Measurements from ENCODE around the gene SRRT. TPM values are rescaled to one million over a fixed set of nuclear protein-coding genes. Genes with fewer than 3 reads are reported as not detected.
A peak's percentile ranks its signal among the peaks of the same experiment; 100 is the strongest.

The SRRT gene
- total RNA-seq, 2 donors from 2014 or later, result 109 TPM

GRCh38 chr7:100867040-100867775, 7.7 kb upstream of the SRRT start, which contains the start of gene TRIP6:
Gene TRIP6, plus strand, starts transcription at chr7:100867387. Its CDS starts 111 bp downstream, at chr7:100867498.
- peaks cover 8 to 31% of the 10 kb centered on the region in 2 donors for H3K4me1 ChIP-seq (ENCODE audit: control insufficient read depth in 1 of 2, low read depth in 2 of 2)
- no peak for TF ChIP-seq CTCF (IDR thresholded peaks at IDR 0.05)
- H3K27me3 ChIP-seq (replicated peaks; ENCODE audit: insufficient read depth), result no peaks in the 10 kb centered on the region

GRCh38 chr7:100867776-100868485, 7.0 kb upstream of the SRRT start:
- Histone ChIP-seq H3K27me3 (replicated peaks; ENCODE audit: insufficient read depth) (no peaks in the 10 kb centered on the region), H3K36me3 (peaks cover 25% of the 10 kb centered on the region), H3K27ac (peak overlapping the region; percentile 98 to 99), H3K9me3 (no peaks in the 10 kb centered on the region), H3K4me3 (peak overlapping the region; percentile 94), H3K4me1 (ENCODE audit: control insufficient read depth in 1 of 2, low read depth in 2 of 2) (peaks cover 8 to 31% of the 10 kb centered on the region in 2 donors)
- DNase-seq (ENCODE audit: low spot score) (no peak), ATAC-seq (ENCODE audit: insufficient number of reproducible peaks, low FRiP score, low read depth) (no peak)
- TF ChIP-seq CTCF (IDR thresholded peaks at IDR 0.05), result no peak

More at GRCh38 chr7:100867040-100867775, 7.7 kb upstream of the SRRT start, which contains the start of gene TRIP6:
- Histone ChIP-seq H3K27ac (peak within 1 kb of the TSS; percentile 98 to 99), H3K4me3 (peak within 1 kb of the TSS; percentile 94), H3K36me3 (peaks cover 17% of the 10 kb centered on the region), H3K9me3 (no peaks in the 10 kb centered on the region)
- ATAC-seq (ENCODE audit: insufficient number of reproducible peaks, low FRiP score, low read depth), result peak; percentile 83
- DNase-seq (ENCODE audit: low spot score), result peak; percentile 73

GRCh38 chr7:100873599-100874299, 1.2 kb upstream of the SRRT start:
- Histone ChIP-seq H3K36me3 (peaks cover 32% of the 10 kb centered on the region), H3K4me3 (peak overlapping the region; percentile 94), H3K9me3 (no peaks in the 10 kb centered on the region), H3K27me3 (replicated peaks; ENCODE audit: insufficient read depth) (no peaks in the 10 kb centered on the region), H3K27ac (peak overlapping the region; percentile 92 to 96), H3K4me1 (ENCODE audit: control insufficient read depth in 1 of 2, low read depth in 2 of 2) (peaks cover 21 to 48% of the 10 kb centered on the region in 2 donors)
- no peak for ATAC-seq (ENCODE audit: insufficient number of reproducible peaks, low FRiP score, low read depth)
- DNase-seq (ENCODE audit: low spot score), result no peak
- TF ChIP-seq CTCF (IDR thresholded peaks at IDR 0.05), result no peak

GRCh38 chr7:100874300-100874576, 665 bp upstream of the SRRT start:
- peak overlapping the region; percentile 92 to 96 for H3K27ac ChIP-seq
- H3K36me3 ChIP-seq, result peaks cover 37% of the 10 kb centered on the region
- TF ChIP-seq CTCF (IDR thresholded peaks at IDR 0.05), result no peak
- no peaks in the 10 kb centered on the region for H3K27me3 ChIP-seq (replicated peaks; ENCODE audit: insufficient read depth)
- no peaks in the 10 kb centered on the region for H3K9me3 ChIP-seq
- ATAC-seq (ENCODE audit: insufficient number of reproducible peaks, low FRiP score, low read depth) (no peak), DNase-seq (ENCODE audit: low spot score) (no peak)
- peaks cover 17 to 47% of the 10 kb centered on the region in 2 donors for H3K4me1 ChIP-seq (ENCODE audit: control insufficient read depth in 1 of 2, low read depth in 2 of 2)
- H3K4me3 ChIP-seq, result peak overlapping the region; percentile 94

GRCh38 chr7:100875356-100875751, 451 bp downstream of the SRRT start:
- H3K27me3 ChIP-seq (replicated peaks; ENCODE audit: insufficient read depth), result no peaks in the 10 kb centered on the region
- H3K27ac ChIP-seq, result peak overlapping the region; percentile 92 to 96
- H3K9me3 ChIP-seq, result no peaks in the 10 kb centered on the region
- peak; percentile 6 for ATAC-seq (ENCODE audit: insufficient number of reproducible peaks, low FRiP score, low read depth)
- H3K4me3 ChIP-seq, result peak overlapping the region; percentile 94
- DNase-seq (ENCODE audit: low spot score), result no peak
- H3K4me1 ChIP-seq (ENCODE audit: control insufficient read depth in 1 of 2, low read depth in 2 of 2), result peaks cover 17 to 54% of the 10 kb centered on the region in 2 donors
- no peak for TF ChIP-seq CTCF (IDR thresholded peaks at IDR 0.05)
- peaks cover 36% of the 10 kb centered on the region for H3K36me3 ChIP-seq
